Kidney (tissue), 14 donors: Measurements from ENCODE around the gene ACOXL. TPM values are rescaled to one million over a fixed set of nuclear protein-coding genes. Genes with fewer than 3 reads are reported as not detected.

Experiments used
- DNase-seq, 5 donors: peaks; one replicate each; pipeline ENCODE4 v3.0.0-alpha.2; 2013 to 2020
- FAIRE-seq: peaks from 2 replicates; lab custom pipeline; 2012; peaks lifted over from hg19 to GRCh38; lab: Jason Lieb, UNC
- H3K27ac ChIP-seq, 2 donors: one replicate each; pipeline ENCODE4 v1.7.0; 2013; ENCODE audit warnings: low read depth in 2 of 2, low read length in 2 of 2, inconsistent platforms in 1 of 2
- H3K27me3 ChIP-seq: one replicate; pipeline ENCODE4 v1.7.1; 2013; ENCODE audit warnings: low read length, inconsistent platforms; ENCODE audit not compliant: control insufficient read depth, insufficient read depth
- H3K36me3 ChIP-seq, 3 donors: one replicate each; pipeline versions ENCODE4 v1.7.0 to v1.7.1; 2013; ENCODE audit warnings: low read length in 3 of 3, control low read depth in 1 of 3, inconsistent platforms in 1 of 3; ENCODE audit not compliant: insufficient read depth in 3 of 3, control insufficient read depth in 2 of 3
- H3K4me1 ChIP-seq, 3 donors: one replicate each; pipeline versions ENCODE4 v1.7.0 to v1.7.1; 2013; ENCODE audit warnings: low read length in 3 of 3, inconsistent platforms in 1 of 3, low read depth in 1 of 3; ENCODE audit not compliant: control insufficient read depth in 2 of 3, insufficient read depth in 2 of 3
- H3K4me3 ChIP-seq, 3 donors: one replicate each; pipeline versions ENCODE4 v1.7.0 to v1.8.1; 2013; ENCODE audit warnings: low read length in 3 of 3, control low read depth in 1 of 3, inconsistent platforms in 1 of 3
- H3K9ac ChIP-seq, 3 donors: one replicate each; pipeline versions ENCODE4 v1.7.0 to v1.7.1; 2013; ENCODE audit warnings: low read length in 3 of 3, control low read depth in 1 of 3, inconsistent platforms in 1 of 3
- H3K9me3 ChIP-seq, 3 donors: one replicate each; pipeline versions ENCODE4 v1.7.0 to v1.7.1; 2013; ENCODE audit warnings: low read length in 3 of 3, control low read depth in 1 of 3, inconsistent platforms in 1 of 3; ENCODE audit not compliant: control insufficient read depth in 2 of 3, insufficient read depth in 1 of 3
- CTCF ChIP-seq: IDR thresholded peaks from 3 replicates; pipeline ENCODE4 v1.5.1; 2012; ENCODE audit warnings: mild to moderate bottlenecking, moderate library complexity, borderline replicate concordance; ENCODE audit not compliant: insufficient read depth; ENCODE audit errors: extremely low read depth
- intact Hi-C: fragments of 100-400 bp; cut with DNase I; formaldehyde crosslinking; loops from one replicate; pipeline ENCODE4 v1.11.1; 2022
- polyA plus RNA-seq: library from polyadenylated mRNA; stranded (reverse); fragments of 350-450 nt; fragmentation: Illumina TruSeq; extraction: RNeasy Lipid Tissue Mini Kit (QIAGEN cat#74804); gene quantifications from one replicate; pipeline ENCODE4 v1.2.3, GENCODE V29; 2014; ENCODE audit warnings: low read depth, low replicate concordance; ENCODE audit not compliant: insufficient read depth
- total RNA-seq: library from RNA; stranded (reverse); fragmentation: NEBNext Ultra II Directional; extraction: Animal tissue kit (Norgen Biotek cat#: 25700); gene quantifications from one replicate; pipeline ENCODE4 v1.2.1, GENCODE V29; 2021
- donor health status: control.
- donor health status: control.
- donor health status: control.
- donor health status: control.
- donor health status: control.
- donor health status: DM: yes; HTN: yes; CAD: no.
- donor health status: Normal renal cell carcinoma (clear cell type).

The ACOXL gene
- total and polyA plus RNA-seq, 2 donors from 2014 or later, result 2.0 TPM; not detected in 1

GRCh38 chr2:110876167-110876999, 144.0 kb downstream of the ACOXL start:
- TF ChIP-seq CTCF, result no peak
- no peaks in the 10 kb centered on the region for H3K4me1 ChIP-seq
- no peaks in the 10 kb centered on the region for H3K9me3 ChIP-seq
- no peak overlapping the region for H3K27ac ChIP-seq
- FAIRE-seq (no peak), DNase-seq (no peak)
- H3K4me3 ChIP-seq, result no peak overlapping the region
- intact Hi-C loops, result no loop called here
- no peak overlapping the region for H3K9ac ChIP-seq
- H3K27me3 ChIP-seq, result no peaks in the 10 kb centered on the region
- H3K36me3 ChIP-seq, result no peaks in the 10 kb centered on the region

- FAIRE-seq, result no peak
- intact Hi-C loops, result no loop called here
- H3K9me3 ChIP-seq, result no peaks in the 10 kb centered on the region
- no peaks in the 10 kb centered on the region for H3K27me3 ChIP-seq
- TF ChIP-seq CTCF, result no peak
- H3K4me1 ChIP-seq, result no peaks in the 10 kb centered on the region
- H3K9ac ChIP-seq, result no peak overlapping the region
- DNase-seq, result no peak
- no peak overlapping the region for H3K27ac ChIP-seq
- no peaks in the 10 kb centered on the region for H3K36me3 ChIP-seq
- H3K4me3 ChIP-seq, result no peak overlapping the region
These were observed 144.9 kb downstream of the ACOXL start for GRCh38 chr2:110877031-110877827.

GRCh38 chr2:110878150-110878549, 145.8 kb downstream of the ACOXL start:
- Histone ChIP-seq H3K36me3 (no peaks in the 10 kb centered on the region), H3K27me3 (no peaks in the 10 kb centered on the region), H3K27ac (no peak overlapping the region), H3K4me3 (no peak overlapping the region), H3K9me3 (no peaks in the 10 kb centered on the region), H3K4me1 (no peaks in the 10 kb centered on the region), H3K9ac (no peak overlapping the region)
- no peak for TF ChIP-seq CTCF
- DNase-seq (no peak), FAIRE-seq (no peak)
- intact Hi-C loops, result no loop called here
